ENCODE measurements around the gene SAMD8.

GRCh38 chr10:75207079-75207856, 95.8 kb downstream of the SAMD8 start:
- TF ChIP-seq EGR1 (IDR thresholded peaks at IDR 0.05; ENCODE audit: low read depth): no peak
- TF ChIP-seq, protein P1, sequence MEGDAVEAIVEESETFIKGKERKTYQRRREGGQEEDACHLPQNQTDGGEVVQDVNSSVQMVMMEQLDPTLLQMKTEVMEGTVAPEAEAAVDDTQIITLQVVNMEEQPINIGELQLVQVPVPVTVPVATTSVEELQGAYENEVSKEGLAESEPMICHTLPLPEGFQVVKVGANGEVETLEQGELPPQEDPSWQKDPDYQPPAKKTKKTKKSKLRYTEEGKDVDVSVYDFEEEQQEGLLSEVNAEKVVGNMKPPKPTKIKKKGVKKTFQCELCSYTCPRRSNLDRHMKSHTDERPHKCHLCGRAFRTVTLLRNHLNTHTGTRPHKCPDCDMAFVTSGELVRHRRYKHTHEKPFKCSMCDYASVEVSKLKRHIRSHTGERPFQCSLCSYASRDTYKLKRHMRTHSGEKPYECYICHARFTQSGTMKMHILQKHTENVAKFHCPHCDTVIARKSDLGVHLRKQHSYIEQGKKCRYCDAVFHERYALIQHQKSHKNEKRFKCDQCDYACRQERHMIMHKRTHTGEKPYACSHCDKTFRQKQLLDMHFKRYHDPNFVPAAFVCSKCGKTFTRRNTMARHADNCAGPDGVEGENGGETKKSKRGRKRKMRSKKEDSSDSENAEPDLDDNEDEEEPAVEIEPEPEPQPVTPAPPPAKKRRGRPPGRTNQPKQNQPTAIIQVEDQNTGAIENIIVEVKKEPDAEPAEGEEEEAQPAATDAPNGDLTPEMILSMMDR (IDR thresholded peaks at IDR 0.05 in 2 of 3, conservative IDR thresholded peaks at IDR 0.05 in 1 of 3; ENCODE audit: borderline replicate concordance in 1 of 3, insufficient read depth in 1 of 3, low read depth in 2 of 3, low read length in 2 of 3): no peak
- no peak for TF ChIP-seq ATF3 (IDR thresholded peaks at IDR 0.05)

All from HCT116 (cell line).